HEK293 (cell line): ENCODE measurements around the gene KPNA1.

Experiments
- CTCF ChIA-PET: fragments of 350-600 bp; formaldehyde crosslinking; extraction: SDS; loops from one replicate; lab custom pipeline; 2021; ENCODE audit warnings: antibody characterized with exemption; lab: Yijun Ruan, JAX
- POLR2A ChIA-PET: fragments of 300-600 bp; formaldehyde crosslinking; extraction: SDS; loops from one replicate; lab custom pipeline; 2020; ENCODE audit warnings: antibody characterized with exemption, inconsistent platforms; lab: Yijun Ruan, JAX
- H3K27ac ChIP-seq: fragments of 200-500 bp; sonication (Bioruptor generic); 2 replicates; pipeline ENCODE4 v1.5.1; 2014; ENCODE audit warnings: low read depth, low read length, control low read depth, inconsistent platforms; ENCODE audit errors: extremely low read depth
- H3K36me3 ChIP-seq, 2 experiments: fragments of 200-500 bp in 1 of 2; sonication (Bioruptor generic) in 1 of 2; 1 replicate in 1 of 2; 2 replicates in 1 of 2; pipeline ENCODE4 v1.5.1; 2014 to 2017; ENCODE audit warnings: inconsistent platforms in 2 of 2, low read length in 2 of 2; ENCODE audit not compliant: control insufficient read depth in 2 of 2, insufficient read depth in 1 of 2
- H3K4me1 ChIP-seq: fragments of 200-500 bp; sonication (Bioruptor generic); 2 replicates; pipeline ENCODE4 v1.5.1; 2014; ENCODE audit warnings: mild to moderate bottlenecking, low read length, inconsistent platforms; ENCODE audit not compliant: control insufficient read depth, insufficient read depth
- H3K4me3 ChIP-seq: 2 replicates; pipeline ENCODE4 v1.5.1; 2011; ENCODE audit warnings: low read depth, mild to moderate bottlenecking, control low read depth, low read length, moderate library complexity
- H3K9me3 ChIP-seq: fragments of 200-500 bp; sonication (Bioruptor generic); 2 replicates; pipeline ENCODE4 v1.5.1; 2014; ENCODE audit warnings: low read depth, low read length, inconsistent platforms; ENCODE audit not compliant: control insufficient read depth, insufficient read depth
- GLI4 ChIP-seq: fragments of 450-650 bp; formaldehyde crosslinking; IDR thresholded peaks from 2 replicates; pipeline ENCODE4 v1.5.1; 2016; ENCODE audit warnings: missing biosample characterization, missing genetic modification characterization
- WT1 ChIP-seq: fragments of 450-650 bp; formaldehyde crosslinking; IDR thresholded peaks from 2 replicates; pipeline ENCODE4 v1.5.1; 2016; ENCODE audit warnings: missing biosample characterization, missing genetic modification characterization
- ZBTB48 ChIP-seq: fragments of 450-650 bp; formaldehyde crosslinking; IDR thresholded peaks from 2 replicates; pipeline ENCODE4 v1.5.1; 2016; ENCODE audit warnings: missing biosample characterization, missing genetic modification characterization
- ZFP69B ChIP-seq: fragments of 450-650 bp; formaldehyde crosslinking; IDR thresholded peaks from 2 replicates; pipeline ENCODE4 v1.5.1; 2016; ENCODE audit warnings: missing biosample characterization, missing genetic modification characterization
- ZNF133 ChIP-seq: fragments of 450-650 bp; formaldehyde crosslinking; IDR thresholded peaks from 2 replicates; pipeline ENCODE4 v1.5.1; 2016; ENCODE audit warnings: missing biosample characterization, missing genetic modification characterization
- ZNF223 ChIP-seq: fragments of 450-650 bp; formaldehyde crosslinking; IDR thresholded peaks from 2 replicates; pipeline ENCODE4 v1.5.1; 2016; ENCODE audit warnings: missing biosample characterization, missing genetic modification characterization
- ZNF274 ChIP-seq, 2 experiments: fragments of 200-500 bp in 1 of 2; fragments of 450-650 bp in 1 of 2; sonication (Bioruptor generic) in 1 of 2; formaldehyde crosslinking in 1 of 2; IDR thresholded peaks; 2 replicates each; pipeline versions ENCODE4 v1.5.1 to v1.6.1; 2014 to 2016; ENCODE audit warnings: borderline replicate concordance in 1 of 2, inconsistent platforms in 1 of 2, low read length in 1 of 2, missing biosample characterization in 1 of 2, missing genetic modification characterization in 1 of 2
- ZNF366 ChIP-seq: fragments of 450-650 bp; formaldehyde crosslinking; conservative IDR thresholded peaks from 2 replicates; pipeline ENCODE4 v1.5.1; 2016; ENCODE audit warnings: missing biosample characterization, missing genetic modification characterization
- ZNF549 ChIP-seq: fragments of 450-650 bp; IDR thresholded peaks from 2 replicates; pipeline ENCODE4 v1.5.1; 2018; ENCODE audit warnings: missing biosample characterization, missing genetic modification characterization, mild to moderate bottlenecking, inconsistent platforms, moderate library complexity
- ZNF701 ChIP-seq: fragments of 450-650 bp; formaldehyde crosslinking; IDR thresholded peaks from 2 replicates; pipeline ENCODE4 v1.5.1; 2016; ENCODE audit warnings: missing biosample characterization, missing genetic modification characterization
- ZNF76 ChIP-seq: fragments of 450-650 bp; formaldehyde crosslinking; IDR thresholded peaks from 2 replicates; pipeline ENCODE4; 2016; ENCODE audit warnings: low read depth, missing biosample characterization, missing genetic modification characterization, borderline replicate concordance
- ZNF776 ChIP-seq: fragments of 450-650 bp; formaldehyde crosslinking; IDR thresholded peaks from 2 replicates; pipeline ENCODE4 v1.5.0; 2017; ENCODE audit warnings: missing biosample characterization, missing genetic modification characterization, borderline replicate concordance
- ZNF785 ChIP-seq: fragments of 450-650 bp; formaldehyde crosslinking; IDR thresholded peaks from 2 replicates; pipeline ENCODE4 v1.5.1; 2016; ENCODE audit warnings: missing biosample characterization, missing genetic modification characterization
- ZNF837 ChIP-seq: fragments of 450-650 bp; formaldehyde crosslinking; IDR thresholded peaks from 2 replicates; pipeline ENCODE4 v1.5.1; 2016; ENCODE audit warnings: missing biosample characterization, missing genetic modification characterization
- ZXDB ChIP-seq: fragments of 450-650 bp; formaldehyde crosslinking; IDR thresholded peaks from 2 replicates; pipeline ENCODE4 v1.5.1; 2016; ENCODE audit warnings: missing biosample characterization, missing genetic modification characterization
- TF ChIP-seq, protein P1 (sequence below): fragments of 450-650 bp; formaldehyde crosslinking; IDR thresholded peaks from 2 replicates; pipeline ENCODE4 v1.5.1; 2016; ENCODE audit warnings: missing biosample characterization, missing genetic modification characterization
- TF ChIP-seq, protein P2 (sequence below): fragments of 450-650 bp; formaldehyde crosslinking; IDR thresholded peaks from 2 replicates; pipeline ENCODE4 v1.5.1; 2016; ENCODE audit warnings: missing biosample characterization, missing genetic modification characterization
- TF ChIP-seq, protein P3 (sequence below): fragments of 450-650 bp; formaldehyde crosslinking; IDR thresholded peaks from 2 replicates; pipeline ENCODE4 v1.5.1; 2016; ENCODE audit warnings: missing biosample characterization, missing genetic modification characterization, low read depth
- TF ChIP-seq, protein P4 (sequence below): fragments of 450-650 bp; IDR thresholded peaks from 2 replicates; pipeline ENCODE4 v1.5.1; 2018; ENCODE audit warnings: missing biosample characterization, mild to moderate bottlenecking, missing genetic modification characterization
- TF ChIP-seq, protein P5 (sequence below): fragments of 450-650 bp; formaldehyde crosslinking; IDR thresholded peaks from 2 replicates; pipeline ENCODE4 v1.5.1; 2017; ENCODE audit warnings: missing biosample characterization, missing genetic modification characterization

KPNA1 gene

DNA sequence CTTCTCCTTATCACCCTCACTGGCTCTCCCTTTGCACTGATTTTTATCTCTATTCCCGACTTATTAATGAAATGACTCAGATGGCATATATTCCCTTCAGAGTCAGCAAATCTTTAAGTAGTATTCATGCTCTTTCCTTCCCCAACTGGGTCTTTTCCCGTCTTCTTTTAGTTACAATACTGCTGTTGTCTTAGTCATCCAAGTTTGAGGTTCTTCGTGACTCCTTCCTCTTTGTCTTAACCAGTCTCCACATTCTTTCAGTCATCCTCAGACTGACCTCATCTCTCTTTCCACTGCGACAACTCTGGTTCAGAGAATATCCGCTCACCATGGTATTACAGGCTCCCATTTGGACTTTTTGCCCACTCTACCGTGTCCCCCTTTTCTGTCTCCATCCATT lies 111.2 kb downstream of the KPNA1 start:
- no peak for TF ChIP-seq ZNF701 (tag by site-specific recombination)
- no peak for TF ChIP-seq ZNF837 (tag by site-specific recombination)
- no peak for TF ChIP-seq ZNF274 (IDR thresholded peaks at IDR 0.05; ENCODE audit: low read length)
- no peak for TF ChIP-seq ZNF274 (tag by site-specific recombination; IDR thresholded peaks at IDR 0.05; ENCODE audit: borderline replicate concordance)
- no peak for TF ChIP-seq GLI4 (tag by site-specific recombination)
- TF ChIP-seq ZXDB (tag by site-specific recombination): no peak
- TF ChIP-seq, protein P1, sequence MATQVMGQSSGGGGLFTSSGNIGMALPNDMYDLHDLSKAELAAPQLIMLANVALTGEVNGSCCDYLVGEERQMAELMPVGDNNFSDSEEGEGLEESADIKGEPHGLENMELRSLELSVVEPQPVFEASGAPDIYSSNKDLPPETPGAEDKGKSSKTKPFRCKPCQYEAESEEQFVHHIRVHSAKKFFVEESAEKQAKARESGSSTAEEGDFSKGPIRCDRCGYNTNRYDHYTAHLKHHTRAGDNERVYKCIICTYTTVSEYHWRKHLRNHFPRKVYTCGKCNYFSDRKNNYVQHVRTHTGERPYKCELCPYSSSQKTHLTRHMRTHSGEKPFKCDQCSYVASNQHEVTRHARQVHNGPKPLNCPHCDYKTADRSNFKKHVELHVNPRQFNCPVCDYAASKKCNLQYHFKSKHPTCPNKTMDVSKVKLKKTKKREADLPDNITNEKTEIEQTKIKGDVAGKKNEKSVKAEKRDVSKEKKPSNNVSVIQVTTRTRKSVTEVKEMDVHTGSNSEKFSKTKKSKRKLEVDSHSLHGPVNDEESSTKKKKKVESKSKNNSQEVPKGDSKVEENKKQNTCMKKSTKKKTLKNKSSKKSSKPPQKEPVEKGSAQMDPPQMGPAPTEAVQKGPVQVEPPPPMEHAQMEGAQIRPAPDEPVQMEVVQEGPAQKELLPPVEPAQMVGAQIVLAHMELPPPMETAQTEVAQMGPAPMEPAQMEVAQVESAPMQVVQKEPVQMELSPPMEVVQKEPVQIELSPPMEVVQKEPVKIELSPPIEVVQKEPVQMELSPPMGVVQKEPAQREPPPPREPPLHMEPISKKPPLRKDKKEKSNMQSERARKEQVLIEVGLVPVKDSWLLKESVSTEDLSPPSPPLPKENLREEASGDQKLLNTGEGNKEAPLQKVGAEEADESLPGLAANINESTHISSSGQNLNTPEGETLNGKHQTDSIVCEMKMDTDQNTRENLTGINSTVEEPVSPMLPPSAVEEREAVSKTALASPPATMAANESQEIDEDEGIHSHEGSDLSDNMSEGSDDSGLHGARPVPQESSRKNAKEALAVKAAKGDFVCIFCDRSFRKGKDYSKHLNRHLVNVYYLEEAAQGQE: no peak
- no peak for TF ChIP-seq WT1 (tag by site-specific recombination)
- no peak for TF ChIP-seq ZNF76 (tag by site-specific recombination)
- TF ChIP-seq ZNF549: no peak
- no peak for TF ChIP-seq ZNF776 (tag by site-specific recombination)
- no peak for TF ChIP-seq ZBTB48 (tag by site-specific recombination)
- no peak for TF ChIP-seq ZNF366 (tag by site-specific recombination)
- TF ChIP-seq, protein P2, sequence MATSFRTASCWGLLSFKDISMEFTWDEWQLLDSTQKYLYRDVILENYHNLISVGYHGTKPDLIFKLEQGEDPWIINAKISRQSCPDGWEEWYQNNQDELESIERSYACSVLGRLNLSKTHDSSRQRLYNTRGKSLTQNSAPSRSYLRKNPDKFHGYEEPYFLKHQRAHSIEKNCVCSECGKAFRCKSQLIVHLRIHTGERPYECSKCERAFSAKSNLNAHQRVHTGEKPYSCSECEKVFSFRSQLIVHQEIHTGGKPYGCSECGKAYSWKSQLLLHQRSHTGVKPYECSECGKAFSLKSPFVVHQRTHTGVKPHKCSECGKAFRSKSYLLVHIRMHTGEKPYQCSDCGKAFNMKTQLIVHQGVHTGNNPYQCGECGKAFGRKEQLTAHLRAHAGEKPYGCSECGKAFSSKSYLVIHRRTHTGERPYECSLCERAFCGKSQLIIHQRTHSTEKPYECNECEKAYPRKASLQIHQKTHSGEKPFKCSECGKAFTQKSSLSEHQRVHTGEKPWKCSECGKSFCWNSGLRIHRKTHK (tag by site-specific recombination): no peak
- TF ChIP-seq ZNF223 (tag by site-specific recombination): no peak
- TF ChIP-seq, protein P3, sequence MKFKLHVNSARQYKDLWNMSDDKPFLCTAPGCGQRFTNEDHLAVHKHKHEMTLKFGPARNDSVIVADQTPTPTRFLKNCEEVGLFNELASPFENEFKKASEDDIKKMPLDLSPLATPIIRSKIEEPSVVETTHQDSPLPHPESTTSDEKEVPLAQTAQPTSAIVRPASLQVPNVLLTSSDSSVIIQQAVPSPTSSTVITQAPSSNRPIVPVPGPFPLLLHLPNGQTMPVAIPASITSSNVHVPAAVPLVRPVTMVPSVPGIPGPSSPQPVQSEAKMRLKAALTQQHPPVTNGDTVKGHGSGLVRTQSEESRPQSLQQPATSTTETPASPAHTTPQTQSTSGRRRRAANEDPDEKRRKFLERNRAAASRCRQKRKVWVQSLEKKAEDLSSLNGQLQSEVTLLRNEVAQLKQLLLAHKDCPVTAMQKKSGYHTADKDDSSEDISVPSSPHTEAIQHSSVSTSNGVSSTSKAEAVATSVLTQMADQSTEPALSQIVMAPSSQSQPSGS (tag by site-specific recombination): no peak
- TF ChIP-seq ZNF785 (tag by site-specific recombination): no peak
- no peak for TF ChIP-seq ZNF133
- TF ChIP-seq, protein P4, sequence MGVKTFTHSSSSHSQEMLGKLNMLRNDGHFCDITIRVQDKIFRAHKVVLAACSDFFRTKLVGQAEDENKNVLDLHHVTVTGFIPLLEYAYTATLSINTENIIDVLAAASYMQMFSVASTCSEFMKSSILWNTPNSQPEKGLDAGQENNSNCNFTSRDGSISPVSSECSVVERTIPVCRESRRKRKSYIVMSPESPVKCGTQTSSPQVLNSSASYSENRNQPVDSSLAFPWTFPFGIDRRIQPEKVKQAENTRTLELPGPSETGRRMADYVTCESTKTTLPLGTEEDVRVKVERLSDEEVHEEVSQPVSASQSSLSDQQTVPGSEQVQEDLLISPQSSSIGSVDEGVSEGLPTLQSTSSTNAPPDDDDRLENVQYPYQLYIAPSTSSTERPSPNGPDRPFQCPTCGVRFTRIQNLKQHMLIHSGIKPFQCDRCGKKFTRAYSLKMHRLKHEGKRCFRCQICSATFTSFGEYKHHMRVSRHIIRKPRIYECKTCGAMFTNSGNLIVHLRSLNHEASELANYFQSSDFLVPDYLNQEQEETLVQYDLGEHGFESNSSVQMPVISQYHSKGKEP (tag by site-specific recombination): no peak
- TF ChIP-seq, protein P5, sequence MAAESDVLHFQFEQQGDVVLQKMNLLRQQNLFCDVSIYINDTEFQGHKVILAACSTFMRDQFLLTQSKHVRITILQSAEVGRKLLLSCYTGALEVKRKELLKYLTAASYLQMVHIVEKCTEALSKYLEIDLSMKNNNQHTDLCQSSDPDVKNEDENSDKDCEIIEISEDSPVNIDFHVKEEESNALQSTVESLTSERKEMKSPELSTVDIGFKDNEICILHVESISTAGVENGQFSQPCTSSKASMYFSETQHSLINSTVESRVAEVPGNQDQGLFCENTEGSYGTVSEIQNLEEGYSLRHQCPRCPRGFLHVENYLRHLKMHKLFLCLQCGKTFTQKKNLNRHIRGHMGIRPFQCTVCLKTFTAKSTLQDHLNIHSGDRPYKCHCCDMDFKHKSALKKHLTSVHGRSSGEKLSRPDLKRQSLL: no peak
- TF ChIP-seq ZFP69B: no peak
- no peak overlapping the region for H3K27ac ChIP-seq
- ChIA-PET POLR2A (no interaction called here), CTCF (no interaction called here)
- H3K4me3 ChIP-seq: no peak overlapping the region
- H3K4me1 ChIP-seq: no peaks in the 10 kb centered on the region
- H3K36me3 ChIP-seq: peaks cover 0 to 44% of the 10 kb centered on the region in 2 experiments; a peak in 2 of 3 replicates
- H3K9me3 ChIP-seq: no peaks in the 10 kb centered on the region
